ENCODE measurements around the gene ASAH2B.
"Not testable (repeated sequence)": the region's sequence is repeated elsewhere in the genome, so short reads cannot be mapped to it uniquely, and the experiment has no call there.

GRCh38 chr10:50780036-50780435, 40.3 kb downstream of the ASAH2B start:
- TF ChIP-seq, protein P1, sequence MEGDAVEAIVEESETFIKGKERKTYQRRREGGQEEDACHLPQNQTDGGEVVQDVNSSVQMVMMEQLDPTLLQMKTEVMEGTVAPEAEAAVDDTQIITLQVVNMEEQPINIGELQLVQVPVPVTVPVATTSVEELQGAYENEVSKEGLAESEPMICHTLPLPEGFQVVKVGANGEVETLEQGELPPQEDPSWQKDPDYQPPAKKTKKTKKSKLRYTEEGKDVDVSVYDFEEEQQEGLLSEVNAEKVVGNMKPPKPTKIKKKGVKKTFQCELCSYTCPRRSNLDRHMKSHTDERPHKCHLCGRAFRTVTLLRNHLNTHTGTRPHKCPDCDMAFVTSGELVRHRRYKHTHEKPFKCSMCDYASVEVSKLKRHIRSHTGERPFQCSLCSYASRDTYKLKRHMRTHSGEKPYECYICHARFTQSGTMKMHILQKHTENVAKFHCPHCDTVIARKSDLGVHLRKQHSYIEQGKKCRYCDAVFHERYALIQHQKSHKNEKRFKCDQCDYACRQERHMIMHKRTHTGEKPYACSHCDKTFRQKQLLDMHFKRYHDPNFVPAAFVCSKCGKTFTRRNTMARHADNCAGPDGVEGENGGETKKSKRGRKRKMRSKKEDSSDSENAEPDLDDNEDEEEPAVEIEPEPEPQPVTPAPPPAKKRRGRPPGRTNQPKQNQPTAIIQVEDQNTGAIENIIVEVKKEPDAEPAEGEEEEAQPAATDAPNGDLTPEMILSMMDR (IDR thresholded peaks at IDR 0.05) = not testable (repeated sequence)
- not testable (repeated sequence) for TF ChIP-seq POLR2A (IDR thresholded peaks at IDR 0.05)

Measured in tibial nerve (tissue), 3 donors.